MM.1S (cell line): ENCODE data around the gene CCDC121.

Experiments
- CTCF ChIP-seq: fragments of 300-600 bp; sonication (generic); IDR thresholded peaks from 2 replicates; pipeline ENCODE4 v1.5.1; 2016; ENCODE audit warnings: antibody characterized with exemption, low read length, mixed read lengths
- EZH2 ChIP-seq: fragments of 300-600 bp; sonication (generic); optimal IDR thresholded peaks from 2 replicates; pipeline ENCODE3; 2017; ENCODE audit warnings: low read depth, mild to moderate bottlenecking, antibody characterized with exemption, low read length, mixed read lengths

GRCh38 chr2:27636766-27637165 is 8.0 kb upstream of the CCDC121 start:
- TF ChIP-seq CTCF (no peak), EZH2 (no peak)
